ENCODE results near the gene RNF113A. TPM values are rescaled to one million over a fixed set of nuclear protein-coding genes. Genes with fewer than 3 reads are reported as not detected.

The RNF113A gene
- total and polyA plus RNA-seq, 2 donors (not counting 3 experiments of a cell fraction or from before 2014, with no cell fraction given) = 9.4 to 11.7 TPM

GRCh38 chrX:119878740-119879139 lies 7.2 kb upstream of the RNF113A start:
- no peak for DNase-seq (ENCODE audit: low read depth, low spot score)
- Histone ChIP-seq H3K36me3 (ENCODE audit: control insufficient read depth in 2 of 2, extremely low read depth in 1 of 2, insufficient read depth in 2 of 2, low read length in 2 of 2) (no peaks in the 10 kb centered on the region), H3K9me1 (replicated peaks; ENCODE audit: control insufficient read depth, extremely low read depth, insufficient read depth, low read length) (no peaks in the 10 kb centered on the region), H3K9ac (replicated peaks; ENCODE audit: extremely low read depth, insufficient read depth, low read length) (no peak overlapping the region), H3K4me1 (ENCODE audit: control insufficient read depth, extremely low read depth, insufficient read depth, low read length) (no peaks in the 10 kb centered on the region), H3K79me2 (ENCODE audit: control insufficient read depth, insufficient read depth, low read length) (peaks cover 4% of the 10 kb centered on the region), H3K4me2 (ENCODE audit: insufficient read depth, low read length) (no peak overlapping the region), H3K9me3 (replicated peaks; ENCODE audit: control insufficient read depth, insufficient read depth, low read length) (no peaks in the 10 kb centered on the region), H4K20me1 (replicated peaks; ENCODE audit: control insufficient read depth, extremely low read depth, insufficient read depth, low read length) (no peaks in the 10 kb centered on the region), H3K27ac (ENCODE audit: insufficient read depth, low read depth, low read length) (no peak overlapping the region), H2AFZ (ENCODE audit: low read depth, low read length) (no peak overlapping the region), H3K27me3 (ENCODE audit: control insufficient read depth in 2 of 2, insufficient read depth in 2 of 2, low read length in 2 of 2) (no peaks in the 10 kb centered on the region), H3K4me3 (replicated peaks in 1 of 3; ENCODE audit: insufficient read depth in 1 of 3, low read depth in 1 of 3, low read length in 3 of 3) (no peak overlapping the region)
- POLR2A ChIA-PET = no interaction called here
- dilution Hi-C loops (cut with MboI; ENCODE audit: extremely low pct_ligation_motif_present, low sequenced_read_pairs) (no loop called here), intact Hi-C loops (cut with micrococcal nuclease) (no loop called here)
- TF ChIP-seq POLR2AphosphoS5 (IDR thresholded peaks at IDR 0.05; ENCODE audit: insufficient read depth, low read depth, low read length) (no peak), MYC (IDR thresholded peaks at IDR 0.05; ENCODE audit: low read depth, low read length) (no peak), GATA2 (IDR thresholded peaks at IDR 0.05; ENCODE audit: insufficient read depth, insufficient read length, low read depth, low read length) (no peak), POLR2A (IDR thresholded peaks at IDR 0.05; ENCODE audit: low read depth, low read length) (no peak), EZH2 (IDR thresholded peaks at IDR 0.05; ENCODE audit: borderline replicate concordance, low read depth, low read length, severe bottlenecking) (no peak), FOS (IDR thresholded peaks at IDR 0.05; ENCODE audit: borderline replicate concordance, insufficient read depth, low read length) (no peak), JUN (IDR thresholded peaks at IDR 0.05; ENCODE audit: borderline replicate concordance, insufficient read depth, insufficient read length, low read depth) (no peak)
- TF ChIP-seq, protein P1, sequence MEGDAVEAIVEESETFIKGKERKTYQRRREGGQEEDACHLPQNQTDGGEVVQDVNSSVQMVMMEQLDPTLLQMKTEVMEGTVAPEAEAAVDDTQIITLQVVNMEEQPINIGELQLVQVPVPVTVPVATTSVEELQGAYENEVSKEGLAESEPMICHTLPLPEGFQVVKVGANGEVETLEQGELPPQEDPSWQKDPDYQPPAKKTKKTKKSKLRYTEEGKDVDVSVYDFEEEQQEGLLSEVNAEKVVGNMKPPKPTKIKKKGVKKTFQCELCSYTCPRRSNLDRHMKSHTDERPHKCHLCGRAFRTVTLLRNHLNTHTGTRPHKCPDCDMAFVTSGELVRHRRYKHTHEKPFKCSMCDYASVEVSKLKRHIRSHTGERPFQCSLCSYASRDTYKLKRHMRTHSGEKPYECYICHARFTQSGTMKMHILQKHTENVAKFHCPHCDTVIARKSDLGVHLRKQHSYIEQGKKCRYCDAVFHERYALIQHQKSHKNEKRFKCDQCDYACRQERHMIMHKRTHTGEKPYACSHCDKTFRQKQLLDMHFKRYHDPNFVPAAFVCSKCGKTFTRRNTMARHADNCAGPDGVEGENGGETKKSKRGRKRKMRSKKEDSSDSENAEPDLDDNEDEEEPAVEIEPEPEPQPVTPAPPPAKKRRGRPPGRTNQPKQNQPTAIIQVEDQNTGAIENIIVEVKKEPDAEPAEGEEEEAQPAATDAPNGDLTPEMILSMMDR (IDR thresholded peaks at IDR 0.05; ENCODE audit: extremely low read depth in 1 of 2, insufficient read depth in 1 of 2, low read depth in 1 of 2, low read length in 2 of 2) = no peak
- TF ChIP-seq, protein P2, sequence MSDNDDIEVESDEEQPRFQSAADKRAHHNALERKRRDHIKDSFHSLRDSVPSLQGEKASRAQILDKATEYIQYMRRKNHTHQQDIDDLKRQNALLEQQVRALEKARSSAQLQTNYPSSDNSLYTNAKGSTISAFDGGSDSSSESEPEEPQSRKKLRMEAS (IDR thresholded peaks at IDR 0.05; ENCODE audit: insufficient read depth, insufficient read length) = no peak
- CTCF ChIA-PET = interaction anchor here (0.9 to 1.2 kb wide), 3 partner anchors 9 to 26 kb away, joined by 3 read pairs; partner anchors contain the start of gene UPF3B
- BruUV-seq (replicated peaks) = no TSS peak
- FAIRE-seq = no peak
